Stimulated activated CD8-positive, alpha-beta memory T cell treated with anti-CD3 and anti-CD28 coated beads, Interleukin-15, amount 100 ng/mL, for 4 hours (primary cell): ENCODE results near the gene TMEM9B.
"Not testable (repeated sequence)": the region's sequence is repeated elsewhere in the genome, so short reads cannot be mapped to it uniquely, and the experiment has no call there.

ENCODE experiments used
- DNase-seq, 2 donors: peaks; one replicate each; pipeline ENCODE4 v3.0.0-alpha.2; 2020; ENCODE audit warnings: low read depth in 2 of 2

Gene TMEM9B

DNA sequence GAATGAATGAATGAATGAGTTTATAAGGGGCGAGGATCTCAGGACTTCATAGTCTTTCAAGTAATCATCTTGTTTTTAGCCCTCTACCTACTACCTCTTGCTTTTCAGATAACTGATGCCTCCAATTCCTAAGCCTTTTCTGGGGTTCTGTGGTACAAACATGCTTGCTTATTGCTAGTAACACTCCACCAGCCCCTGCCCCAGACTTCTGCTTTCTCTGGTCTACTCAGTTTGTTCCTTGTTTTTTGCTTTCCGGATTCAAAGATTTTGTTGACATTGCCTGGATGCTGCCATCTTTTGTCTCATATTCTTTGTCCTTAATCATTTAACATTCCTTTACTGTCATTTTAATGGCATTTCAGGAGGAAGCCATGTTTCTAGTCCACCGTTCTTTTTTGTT, 8.9 kb upstream of the TMEM9B start:
- DNase-seq = no peak

DNA sequence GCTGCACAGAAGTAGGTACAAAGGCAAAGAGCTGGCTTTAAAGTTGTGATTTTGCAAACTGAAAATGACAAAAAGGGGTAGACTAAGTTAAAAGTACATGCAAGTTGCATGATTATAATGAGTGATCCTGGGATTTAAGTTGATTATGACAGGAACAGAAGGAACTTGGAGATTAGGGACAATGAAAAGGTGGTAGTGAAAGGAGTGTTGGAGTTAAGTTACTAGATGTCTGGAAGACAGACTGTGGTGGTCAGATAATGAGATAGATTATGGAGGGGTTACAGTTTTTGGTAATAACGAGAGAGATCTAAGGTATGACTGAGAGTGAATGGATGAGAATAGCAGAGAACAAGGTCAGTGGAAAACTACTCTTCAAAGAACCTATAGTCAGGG, 7.7 kb upstream of the TMEM9B start:
- DNase-seq = no peak

DNA sequence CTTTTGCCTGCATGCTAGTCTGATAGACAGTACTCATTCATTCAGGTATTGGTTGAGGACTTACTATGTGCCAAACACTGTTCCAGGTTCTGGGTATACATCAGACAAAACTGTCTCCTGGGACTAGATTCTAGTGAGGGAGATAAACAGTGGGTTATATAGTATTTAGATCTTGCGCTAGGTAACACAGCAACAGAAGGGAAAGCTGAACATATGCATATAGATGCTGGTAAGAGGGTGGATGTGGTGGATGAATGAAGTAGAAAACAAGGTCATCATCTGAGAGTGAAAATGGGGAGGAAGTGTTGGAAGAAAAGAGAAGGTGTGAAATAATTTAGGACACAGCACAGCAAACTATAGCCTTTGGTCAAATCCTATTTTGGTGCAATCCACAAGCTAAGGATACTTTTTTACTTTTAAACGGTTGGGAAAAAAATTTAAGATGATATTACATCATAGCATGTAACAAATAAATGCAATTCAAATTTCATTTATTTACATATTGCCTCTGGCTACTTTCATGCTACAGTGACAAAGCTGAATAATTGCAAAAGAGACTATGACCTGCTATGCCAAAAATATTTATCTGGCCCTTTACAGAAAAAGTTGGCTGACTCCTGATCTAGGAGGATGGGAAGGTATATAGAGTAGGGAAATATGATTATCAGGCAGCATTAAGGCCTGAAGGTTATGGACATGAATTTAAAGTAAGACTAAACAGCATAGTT, 7.1 kb upstream of the TMEM9B start:
- DNase-seq = no peak

DNA sequence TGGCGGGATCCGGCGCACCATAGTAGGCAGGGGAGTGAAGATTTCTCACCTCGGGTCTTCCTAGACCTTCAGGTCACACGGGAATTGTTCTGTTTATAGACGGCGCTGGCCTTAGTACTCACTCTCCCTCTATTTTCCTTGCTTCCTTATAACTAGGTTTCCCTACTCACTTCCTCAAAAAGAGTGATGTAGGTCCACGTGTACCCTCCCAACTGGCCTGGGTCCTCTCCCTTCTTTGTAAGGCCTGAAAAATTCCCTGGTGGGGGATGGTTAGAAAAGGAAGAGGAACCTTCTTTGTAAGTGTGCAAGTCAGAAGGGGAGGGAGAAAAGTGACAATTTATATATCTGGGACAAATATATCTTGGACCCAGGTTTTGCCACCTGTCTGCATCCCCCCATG, 2.9 kb upstream of the TMEM9B start:
- DNase-seq = no peak

DNA sequence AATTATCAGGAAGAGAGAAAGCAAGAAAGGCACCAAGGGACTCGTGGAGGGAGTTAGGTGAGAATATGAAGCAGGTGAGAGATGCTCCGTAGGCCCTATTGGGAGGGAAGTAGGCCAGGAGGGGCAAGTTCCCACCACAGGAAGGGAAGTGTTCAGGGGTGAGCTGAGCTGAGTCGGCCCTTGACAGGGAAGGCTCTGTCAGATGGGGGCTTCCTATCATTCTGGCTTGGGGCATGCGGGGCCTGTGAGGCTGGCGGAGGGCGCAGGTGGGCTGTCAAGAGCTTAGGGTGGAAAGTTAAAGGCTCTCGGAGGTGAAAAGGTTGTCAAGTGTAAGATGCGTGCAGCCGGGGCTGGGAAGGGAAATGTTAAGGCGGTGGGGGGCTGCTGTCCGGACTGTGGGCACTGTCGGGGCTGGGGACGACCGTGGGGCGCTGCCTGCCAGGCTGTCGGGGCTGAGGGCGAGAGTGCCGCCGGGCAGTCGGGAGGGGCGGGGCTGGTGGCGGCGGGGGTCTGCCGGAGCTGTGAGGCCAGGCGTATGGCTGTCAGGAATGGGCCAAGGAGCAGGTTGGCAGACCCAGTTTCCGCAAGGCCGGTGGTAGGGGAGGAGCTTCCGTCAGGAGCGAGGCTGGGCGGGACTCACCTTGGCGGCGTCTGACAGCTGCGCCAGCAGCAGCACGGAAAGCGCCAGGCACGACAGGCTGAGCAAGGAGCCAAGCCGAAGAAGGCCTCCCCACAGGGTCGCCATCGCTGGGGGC, 496 bp downstream of the TMEM9B start:
- DNase-seq = peak; percentile 58 to 59

DNA sequence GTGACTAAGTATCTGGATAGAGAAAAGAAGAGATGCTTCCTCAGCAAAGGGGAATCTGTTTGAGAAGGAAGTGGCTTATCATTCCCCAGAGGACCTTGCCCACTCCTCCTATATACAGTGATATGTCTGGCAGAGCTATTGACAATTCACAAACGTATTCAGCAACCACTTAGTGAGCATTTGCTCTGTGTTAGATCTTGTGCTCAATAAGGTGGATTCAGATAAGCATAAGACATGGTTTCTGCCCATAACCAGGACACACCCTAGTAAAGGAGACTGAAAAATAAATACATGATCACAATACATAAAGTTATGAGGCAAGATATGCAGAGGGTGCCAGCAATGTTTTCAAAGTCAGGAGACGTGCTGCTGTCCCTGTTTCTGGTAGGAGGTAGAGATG, 1.4 kb downstream of the TMEM9B start:
- no peak for DNase-seq

DNA sequence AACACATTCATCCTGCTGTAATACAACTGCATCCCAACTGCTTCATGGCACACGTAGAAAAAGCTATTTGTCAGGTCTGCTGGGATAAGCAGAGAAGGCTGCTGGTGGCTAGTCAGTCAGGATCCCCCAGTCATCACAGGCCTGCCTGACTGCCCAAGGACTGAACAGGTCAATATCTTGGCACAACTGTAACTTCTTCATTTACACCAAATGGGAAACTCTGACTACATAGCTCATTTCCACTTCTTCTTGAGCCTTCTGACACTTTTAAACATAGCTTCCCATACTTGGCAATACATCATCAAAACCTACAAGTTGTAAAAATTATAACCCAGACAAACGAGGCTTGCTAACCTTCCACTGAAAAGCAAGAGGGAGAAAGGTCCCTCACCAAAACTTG, 2.8 kb downstream of the TMEM9B start:
- no peak for DNase-seq

DNA sequence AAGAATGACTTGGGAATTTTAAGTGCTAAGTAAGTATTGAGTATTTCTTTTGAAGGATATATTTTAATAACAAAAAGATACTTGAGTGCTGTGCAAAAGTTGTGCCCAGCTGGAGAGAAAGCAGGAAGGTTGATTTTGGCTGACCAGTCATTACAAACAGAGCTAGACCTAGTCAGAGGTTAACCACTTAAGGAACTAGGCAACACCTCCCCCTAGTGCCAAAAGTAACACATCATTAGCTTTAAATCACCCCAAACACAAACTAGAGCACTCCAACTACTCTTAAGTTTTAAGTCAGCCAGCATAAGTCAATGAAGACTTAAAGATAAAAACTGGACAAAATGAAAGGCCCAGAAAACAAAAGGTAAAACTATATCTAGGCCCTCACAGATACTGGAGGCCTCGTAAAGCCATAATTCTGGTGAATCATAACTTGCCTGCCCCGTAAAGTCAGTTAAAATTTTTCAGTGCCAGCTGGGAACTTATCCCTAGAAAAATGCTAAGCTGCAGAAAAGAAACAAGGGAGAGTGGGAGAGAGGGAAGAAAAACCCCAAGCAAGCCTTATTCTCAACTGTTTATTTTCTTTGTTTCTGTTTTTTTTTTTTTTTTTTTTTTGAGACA, 4.6 kb downstream of the TMEM9B start:
- DNase-seq = no peak

DNA sequence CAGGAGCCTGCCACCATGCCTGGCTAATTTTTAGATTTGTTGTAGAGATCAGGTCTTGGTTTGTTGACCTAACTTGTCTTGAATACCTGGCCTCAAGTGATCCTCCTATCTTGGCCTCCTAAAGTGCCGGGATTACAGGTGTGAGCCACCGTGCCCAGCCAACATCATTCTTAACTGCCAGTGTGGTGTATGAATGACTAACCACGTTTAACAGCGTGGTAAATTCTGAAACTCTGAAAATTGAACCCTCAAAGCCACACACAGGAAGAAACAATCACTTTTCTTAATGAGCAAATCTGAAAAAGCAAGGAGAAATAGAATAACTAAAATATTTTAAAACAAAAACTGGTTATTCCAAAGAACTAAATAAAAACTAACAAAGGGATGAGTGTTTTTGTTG, 7.4 kb downstream of the TMEM9B start:
- DNase-seq = no peak

DNA sequence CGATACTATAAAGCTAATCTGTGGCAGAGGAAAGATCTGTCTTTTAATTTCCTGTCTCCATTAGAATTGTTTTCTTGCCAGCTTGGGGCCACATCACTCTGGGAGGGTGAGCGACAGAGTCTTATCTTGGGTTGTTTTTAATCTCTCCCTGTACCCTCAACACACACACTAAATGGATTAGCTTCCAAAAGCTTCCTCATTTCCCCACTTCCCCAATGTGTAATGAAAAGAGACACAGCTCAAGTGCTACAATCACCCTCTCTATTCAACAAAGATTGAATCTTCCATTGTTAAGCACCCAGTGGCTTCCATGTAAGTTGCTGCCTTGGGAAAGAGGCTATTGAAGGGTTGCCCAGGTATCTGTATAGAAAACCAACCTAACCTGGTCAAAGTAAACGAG, 15.4 kb downstream of the TMEM9B start:
- DNase-seq = no peak

DNA sequence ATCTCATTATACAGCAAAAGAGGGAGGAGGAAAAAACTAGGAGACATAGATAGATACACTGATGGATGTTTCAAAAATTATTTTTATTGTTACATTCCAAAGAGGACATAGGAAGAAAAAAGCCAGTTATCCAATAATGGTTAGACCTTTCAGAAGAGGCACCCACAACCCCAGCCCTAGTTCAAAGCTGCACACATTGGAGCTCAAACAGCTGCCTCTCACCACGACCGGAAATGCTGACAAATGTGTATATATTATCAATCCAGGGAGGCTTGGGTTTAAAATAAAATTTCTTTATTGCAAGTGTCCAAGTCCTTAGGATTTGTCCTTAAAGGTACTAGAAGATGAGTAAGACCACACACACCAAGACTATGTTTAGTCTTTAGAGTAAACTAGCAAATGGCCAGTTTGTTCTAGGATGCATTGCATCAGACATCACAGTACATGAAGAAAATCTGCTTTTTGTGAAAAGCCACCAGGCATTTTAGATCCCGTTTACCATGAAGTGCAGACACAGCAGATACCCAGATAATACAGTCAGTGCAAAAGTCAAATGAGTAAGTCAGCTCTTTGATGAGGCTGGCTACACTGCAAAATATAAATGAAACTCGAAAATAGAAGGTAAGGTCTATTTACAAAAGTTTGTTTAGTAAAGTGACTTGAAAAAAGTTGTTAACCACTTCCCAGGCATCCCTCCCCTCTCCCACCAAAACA, 16.9 kb downstream of the TMEM9B start:
- DNase-seq = no peak

DNA sequence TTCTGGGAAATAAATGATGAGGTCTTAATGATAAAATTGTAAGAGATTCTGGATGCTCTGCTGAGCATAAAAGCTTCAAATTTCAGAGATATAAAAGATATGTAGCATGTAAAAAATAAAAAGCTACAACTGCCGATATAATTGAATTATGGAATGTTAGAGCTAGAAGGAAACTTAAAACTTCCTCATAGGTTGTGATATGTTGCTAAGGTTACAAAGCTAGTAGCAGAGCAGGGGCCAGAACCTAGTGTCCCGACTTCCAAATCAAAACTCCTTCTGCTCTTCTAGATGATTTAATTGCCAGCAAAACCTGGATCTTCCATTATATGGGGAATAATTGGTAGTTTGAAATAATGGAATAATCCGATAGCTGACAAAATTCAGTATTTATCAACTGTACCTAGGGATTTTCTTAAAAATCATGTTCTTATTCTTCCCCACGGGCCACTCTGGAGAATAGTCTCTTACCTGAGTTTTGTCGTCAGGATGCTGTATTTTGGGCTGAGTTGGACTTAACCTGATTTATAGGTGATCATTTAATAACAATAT, 21.6 kb downstream of the TMEM9B start, which contains the start of gene ASCL3:
Gene ASCL3, minus strand, starts transcription at position 499 of the 549 bp plus-strand sequence. CDS start 4,855 bp downstream, outside the sequence.
- no peak for DNase-seq

DNA sequence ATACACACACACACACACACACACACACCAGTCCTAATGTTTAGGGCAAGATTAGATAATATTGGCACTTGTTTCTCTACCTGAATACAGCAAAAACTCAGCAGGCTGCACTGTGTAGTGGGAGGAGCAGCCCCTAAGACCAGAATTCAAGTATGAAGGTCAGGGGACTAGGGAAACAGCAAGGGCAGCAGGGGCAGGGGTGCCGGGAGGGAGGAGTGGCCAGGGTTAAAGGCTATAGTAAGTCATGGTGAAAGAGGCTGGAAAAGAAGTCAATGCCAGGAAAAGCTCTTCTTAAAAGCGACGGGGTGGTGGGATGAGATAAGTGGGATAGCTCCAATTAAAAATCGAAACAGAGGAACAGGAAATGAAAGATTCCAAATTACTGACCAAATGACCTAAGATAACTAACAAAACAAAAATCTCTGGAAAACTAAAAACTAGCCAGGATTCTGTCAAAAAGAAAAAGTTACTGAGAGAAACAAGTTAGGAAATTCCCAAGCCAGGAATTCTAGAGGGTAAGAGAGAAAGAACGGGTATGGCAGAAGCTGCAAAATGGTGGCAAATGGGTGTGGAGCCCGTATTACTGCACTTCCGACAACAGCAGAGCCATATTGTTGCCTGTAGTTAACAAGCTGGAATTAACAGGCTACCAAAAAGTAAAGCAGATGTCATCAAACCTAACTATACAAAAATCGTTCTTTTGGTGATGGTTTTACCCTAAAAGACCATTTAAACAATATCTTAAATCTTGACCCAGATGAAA, 22.7 kb downstream of the TMEM9B start:
- DNase-seq = no peak

DNA sequence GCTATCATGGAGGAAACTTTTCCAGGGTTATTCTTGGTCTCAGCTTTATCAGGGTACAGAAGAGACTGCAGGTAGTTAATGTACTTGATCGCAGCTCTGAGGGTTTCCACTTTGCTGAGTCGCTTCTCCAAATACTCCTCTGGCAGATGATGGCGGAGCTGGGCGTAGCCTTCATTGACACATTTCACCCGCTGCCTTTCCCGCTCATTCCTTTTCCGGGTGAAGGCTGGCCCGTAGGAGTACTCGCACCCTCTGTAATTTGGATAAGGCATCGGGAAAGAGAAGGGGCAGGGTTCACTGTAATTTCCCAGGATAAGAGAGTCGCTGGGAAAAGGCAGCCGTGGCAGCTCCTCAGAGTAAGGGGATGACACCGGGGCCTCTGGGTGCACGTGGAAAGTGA, 26.6 kb downstream of the TMEM9B start:
- DNase-seq = no peak

DNA sequence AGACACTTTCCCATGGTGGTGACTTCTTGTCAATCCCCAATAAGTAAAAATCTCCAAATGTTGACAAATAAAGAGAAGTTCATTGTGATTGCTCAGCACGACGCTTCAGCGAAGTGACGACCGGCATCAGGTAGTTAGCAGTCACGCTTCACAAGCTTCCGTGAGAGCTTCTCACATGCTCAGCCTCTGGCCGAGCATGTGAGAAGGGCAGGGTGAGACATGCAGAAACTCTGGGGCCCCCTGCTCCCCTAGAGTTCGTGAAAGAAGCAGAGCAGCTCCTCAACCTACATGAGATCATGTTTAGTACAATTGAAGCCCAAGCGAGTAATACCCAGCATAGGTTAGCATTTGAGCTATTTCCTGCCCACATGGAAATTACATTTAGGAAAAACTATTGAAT, 27.1 kb downstream of the TMEM9B start:
- no peak for DNase-seq

DNA sequence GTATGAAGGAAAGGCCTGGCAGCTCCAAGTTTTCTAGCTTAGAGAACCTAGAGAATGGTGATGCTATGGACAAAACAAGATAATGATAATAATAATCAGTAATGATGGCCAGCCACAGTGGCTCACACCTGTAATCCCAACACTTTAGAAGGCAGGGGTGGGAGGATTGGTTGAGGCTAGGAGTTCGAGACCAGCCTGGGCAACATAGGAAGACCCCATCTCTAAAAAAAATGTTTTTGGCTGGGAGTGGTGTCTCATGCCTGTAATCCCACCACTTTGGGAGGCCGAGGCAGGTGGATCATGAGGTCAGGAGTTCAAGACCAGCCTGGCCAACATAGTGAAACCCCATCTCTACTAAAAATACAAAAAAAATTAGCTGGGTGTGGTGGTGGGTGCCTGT, 28.5 kb downstream of the TMEM9B start:
- DNase-seq = not testable (repeated sequence)

DNA sequence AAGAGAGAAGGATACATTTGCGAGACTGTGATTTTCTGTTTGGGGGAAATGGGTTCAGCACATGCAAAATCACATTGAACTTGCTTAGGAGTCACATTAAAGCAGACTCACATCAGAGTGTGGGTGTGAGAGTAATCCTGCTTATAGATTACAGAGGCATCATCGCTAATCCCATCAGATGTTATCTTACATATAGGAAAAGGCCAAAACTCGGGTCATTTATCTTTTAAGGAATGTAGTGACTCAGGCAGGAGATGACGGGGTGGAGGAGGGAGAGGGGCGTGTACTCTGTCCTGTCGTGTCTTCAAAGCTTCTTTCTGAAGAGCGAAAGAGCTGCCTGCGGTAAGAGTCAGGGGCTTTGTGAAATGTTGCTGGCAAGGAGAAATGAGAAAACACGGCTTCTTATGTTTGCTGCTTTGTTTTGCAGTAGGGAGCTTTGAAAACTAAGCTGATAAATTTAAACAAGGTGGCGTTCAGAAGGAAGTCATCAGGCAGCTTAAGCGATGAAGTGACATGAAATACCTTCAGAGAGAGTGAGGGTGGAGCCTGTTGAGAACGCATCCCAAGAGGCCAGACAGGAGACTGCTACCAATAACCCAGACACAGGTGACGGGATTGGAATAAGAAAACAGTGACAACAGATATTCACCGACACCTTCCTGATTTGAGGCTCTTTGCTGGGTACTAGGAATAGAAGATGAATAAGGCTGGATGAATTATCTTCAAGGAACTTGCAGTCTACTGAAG, 29.3 kb downstream of the TMEM9B start:
- DNase-seq = no peak

DNA sequence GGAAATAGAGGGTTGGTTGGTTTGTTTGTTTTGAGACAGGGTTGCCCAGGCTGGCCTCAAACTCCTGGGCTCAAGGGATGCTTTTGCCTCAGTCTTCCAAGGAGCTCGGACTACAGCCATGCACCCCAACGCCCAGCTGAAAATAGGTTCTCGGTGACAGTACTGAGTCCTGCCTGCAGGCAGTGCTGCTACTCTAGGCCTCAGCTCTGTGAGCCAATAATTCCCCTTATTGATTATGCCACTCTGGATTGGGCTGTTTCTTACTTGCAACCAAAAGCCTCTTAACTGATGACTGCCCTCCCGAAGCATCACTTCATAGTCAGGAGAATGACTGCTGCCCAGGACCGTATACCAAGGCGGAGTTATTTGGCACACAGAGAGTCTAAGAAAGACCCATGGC, 30.3 kb downstream of the TMEM9B start:
- no peak for DNase-seq

DNA sequence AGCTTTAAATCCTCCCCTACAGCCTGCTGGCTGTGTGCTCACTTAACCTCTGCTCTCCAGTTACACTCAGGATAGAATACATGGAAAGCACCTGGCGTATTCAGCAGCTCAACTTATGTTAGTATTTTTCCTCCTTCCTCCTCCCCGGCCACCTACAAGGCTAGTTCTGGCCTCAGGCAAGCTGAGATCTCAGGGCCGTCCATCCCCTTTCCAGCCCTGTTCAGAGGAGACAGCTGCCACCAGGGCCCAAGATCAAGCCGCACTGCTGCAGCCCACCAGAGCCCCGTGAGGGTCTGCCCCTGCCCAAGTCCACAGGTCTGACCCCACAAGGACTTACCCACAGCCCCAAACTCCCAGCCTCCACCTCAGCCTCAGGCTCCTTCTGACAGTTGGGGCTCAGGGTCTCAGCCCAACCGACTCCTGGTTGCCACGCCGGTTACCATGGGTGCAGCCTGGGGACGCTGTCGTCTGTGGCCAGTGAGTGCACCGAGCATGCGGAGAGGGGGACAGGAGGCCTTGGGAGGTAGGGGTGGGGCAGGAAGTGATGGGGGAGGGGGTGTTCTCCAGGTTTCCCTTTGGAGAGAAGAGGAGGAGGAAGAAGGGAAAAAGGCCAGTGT, 31.6 kb downstream of the TMEM9B start, which contains the start of gene C11orf16:
Gene C11orf16, minus strand, starts transcription at position 384 of the 617 bp plus-strand sequence. CDS start 639 bp downstream, outside the sequence.
- no peak for DNase-seq
